ENCODE data around the gene MPO. TPM values are rescaled to one million over a fixed set of nuclear protein-coding genes. Genes with fewer than 3 reads are reported as not detected.

MPO gene
- total and polyA plus RNA-seq, 10 of the 15 experiments (the other 5 are each of a cell fraction or from before 2014, with no cell fraction given): 0.06 to 0.49 (median 0.14) TPM

- H3K9me3 ChIP-seq (replicated peaks; ENCODE audit: control insufficient read depth, insufficient read depth, low read length): no peaks in the 10 kb centered on the region; the same call in 2 of the 3 replicates
- 2% methylated on average over 16 of the region's 16 CpGs for WGBS (ENCODE audit: insufficient coverage, insufficient replicate concordance, low lambda C conversion rate, missing lambda C conversion rate)
- H3K27ac ChIP-seq (ENCODE audit: control insufficient read depth, insufficient read depth): peak overlapping the region; percentile 60
- in situ Hi-C loops (cut with MboI): no loop called here
- FAIRE-seq (peak; percentile 94), DNase-seq (ENCODE audit: low read depth, low spot score) (peak; percentile 97), ATAC-seq (peak; percentile 51)
- CTCF ChIA-PET: interaction anchor here (1.8 to 4.0 kb wide), 3 partner anchors 9 to 25 kb away, joined by 5 to 51 read pairs (median 15); no protein-coding TSS in a partner anchor
- peak overlapping the region; percentile 48 for H3K9ac ChIP-seq (ENCODE audit: control insufficient read depth, insufficient read depth, low read length)
- no peaks in the 10 kb centered on the region; a peak in 1 of 4 replicates for H3K27me3 ChIP-seq (replicated peaks in 1 of 2; ENCODE audit: control insufficient read depth in 2 of 2, insufficient read depth in 2 of 2, low read length in 1 of 2)
- H3K4me2 ChIP-seq (ENCODE audit: control insufficient read depth, insufficient read depth): peak overlapping the region; percentile 73
- H3K36me3 ChIP-seq (ENCODE audit: control insufficient read depth in 2 of 2, insufficient read depth in 2 of 2, low read length in 1 of 2): peaks cover 6 to 14% of the 10 kb centered on the region in 2 experiments
- no peak overlapping the region for H2AFZ ChIP-seq (ENCODE audit: control insufficient read depth, low read depth, low read length)
- no TSS peak for BruUV-seq (replicated peaks)
- H3K79me2 ChIP-seq (ENCODE audit: control insufficient read depth, insufficient read depth, low read length): peaks cover 57% of the 10 kb centered on the region
- no peaks in the 10 kb centered on the region; the same call in 1 of the 2 replicates for H4K20me1 ChIP-seq (ENCODE audit: control insufficient read depth, insufficient read depth)
- RAD21 ChIA-PET (ENCODE audit: unreplicated experiment): interaction anchor here (1.1 to 3.6 kb wide), 4 partner anchors 9 to 22 kb away, joined by 4 to 40 read pairs (median 18); partner anchors contain the start of gene SUPT4H1
- SMC1A ChIA-PET (ENCODE audit: uncharacterized antibody, unreplicated experiment): interaction anchor here (1.5 to 2.3 kb wide), 4 partner anchors 8 to 176 kb away, joined by 3 to 16 read pairs (median 12); partner anchors contain the start of gene SUPT4H1
- peak overlapping the region; percentile 56; the same call in 1 of the 2 replicates for H3K4me3 ChIP-seq
- POLR2A ChIA-PET: interaction anchor here (1.7 kb wide), 1 partner anchor 11 kb away, joined by 5 read pairs; no protein-coding TSS in a partner anchor
- peaks cover 22% of the 10 kb centered on the region for H3K4me1 ChIP-seq (ENCODE audit: control insufficient read depth, insufficient read depth, low read length)
- intact Hi-C loops (cut with micrococcal nuclease; ENCODE audit: unreplicated experiment): loop anchor here (1.0 kb wide), 2 partner anchors 15 to 23 kb away; partner anchors contain the start of gene SUPT4H1
- no peak for TF ChIP-seq NR2C2 (IDR thresholded peaks at IDR 0.05; ENCODE audit: borderline replicate concordance, control insufficient read depth, insufficient read length, low read depth)
- TF ChIP-seq RAD21 (IDR thresholded peaks at IDR 0.05; ENCODE audit: insufficient read depth, low read depth, low read length): peak; percentile 44
- TF ChIP-seq MLLT1 (IDR thresholded peaks at IDR 0.05): peak; percentile 95
- TF ChIP-seq IRF4 (IDR thresholded peaks at IDR 0.05; ENCODE audit: low read depth, low read length): peak; percentile 64
- TF ChIP-seq NKRF (conservative IDR thresholded peaks at IDR 0.05): peak; percentile 57; the same call in 1 of the 2 replicates
- TF ChIP-seq ATF7 (IDR thresholded peaks at IDR 0.05; ENCODE audit: low read depth): peak; percentile 9; the same call in 1 of the 2 replicates
- peak; percentile 46; the same call in 1 of the 2 replicates for TF ChIP-seq RELB (IDR thresholded peaks at IDR 0.05; ENCODE audit: low read depth)
- TF ChIP-seq ESRRA (IDR thresholded peaks at IDR 0.05; ENCODE audit: low read length): 0 out of 2 replicates have a peak, but pooled peaks have one; percentile 45
- peak; percentile 77 for TF ChIP-seq EED (IDR thresholded peaks at IDR 0.05; ENCODE audit: low read depth)
- peak; percentile 55 to 79 for TF ChIP-seq IKZF2 (IDR thresholded peaks at IDR 0.05)
- peak; percentile 56 for TF ChIP-seq TBL1XR1 (IDR thresholded peaks at IDR 0.05; ENCODE audit: low read depth, low read length)
- peak; percentile 32; the same call in 1 of the 2 replicates for TF ChIP-seq RCOR1 (conservative IDR thresholded peaks at IDR 0.05; ENCODE audit: low read depth, low read length)
- TF ChIP-seq BCLAF1 (IDR thresholded peaks at IDR 0.05): peak; percentile 42; the same call in 1 of the 2 replicates
- TF ChIP-seq PML (IDR thresholded peaks at IDR 0.05; ENCODE audit: low read length): no peak
Observed at GRCh38 chr17:58329035-58329809, 48.5 kb upstream of the MPO start.

Measured in GM12878 (cell line).